GM12878 (cell line): Measurements from ENCODE around the gene SYNJ2. TPM values are rescaled to one million over a fixed set of nuclear protein-coding genes. Genes with fewer than 3 reads are reported as not detected.
A peak's percentile ranks its signal among the peaks of the same experiment; 100 is the strongest.

Experiments
- ATAC-seq: fragments of 200-7000 bp; cut with Tn5 transposase; 3 replicates; pipeline ENCODE4 v1.9.1; 2020; ENCODE audit warnings: mild to moderate bottlenecking, moderate library complexity
- BruUV-seq: library from RNA; stranded (reverse); fragments of 400-500 nt; replicated peaks from 2 replicates; lab custom pipeline; 2021; lab: Mats Ljungman, UMichigan
- CTCF ChIA-PET: fragments of 300-600 bp; sonication (Branson Sonifier 250); formaldehyde crosslinking; extraction: SDS; loops from one replicate; lab custom pipeline; 2021; ENCODE audit warnings: inconsistent platforms; lab: Yijun Ruan, JAX
- POLR2A ChIA-PET: fragments of 350-600 bp; formaldehyde crosslinking; extraction: SDS; loops from one replicate; lab custom pipeline; 2021; ENCODE audit warnings: inconsistent platforms; lab: Charles Lee
- RAD21 ChIA-PET: fragments of 300-600 bp; sonication (Branson Sonifier 250); formaldehyde crosslinking; loops from one replicate; lab custom pipeline; 2023; ENCODE audit warnings: antibody characterized with exemption; ENCODE audit not compliant: unreplicated experiment; lab: Charles Lee
- SMC1A ChIA-PET: fragments of 300-600 bp; sonication (Branson Sonifier 250); formaldehyde crosslinking; loops from one replicate; lab custom pipeline; 2023; ENCODE audit not compliant: unreplicated experiment, uncharacterized antibody; lab: Charles Lee
- DNase-seq: peaks from one replicate; pipeline ENCODE4 v3.0.0-alpha.2; 2011; ENCODE audit warnings: low read depth, low spot score
- FAIRE-seq: peaks from 3 replicates; lab custom pipeline; 2011; peaks lifted over from hg19 to GRCh38; lab: Jason Lieb, UNC
- H2AFZ ChIP-seq: 2 replicates; pipeline ENCODE4 v1.6.0; 2011; ENCODE audit warnings: low read depth, low read length, control low read depth; ENCODE audit not compliant: control insufficient read depth
- H3K27ac ChIP-seq: 2 replicates; pipeline ENCODE4 v1.5.1; 2011; ENCODE audit warnings: control low read depth; ENCODE audit not compliant: control insufficient read depth, insufficient read depth
- H3K27me3 ChIP-seq, 2 experiments: replicated peaks in 1 of 2; 2 replicates each; pipeline versions ENCODE4 v1.6.0 to v1.6.1; 2011; ENCODE audit warnings: low read length in 1 of 2; ENCODE audit not compliant: control insufficient read depth in 2 of 2, insufficient read depth in 2 of 2
- H3K36me3 ChIP-seq, 2 experiments: 2 replicates each; pipeline ENCODE4 v1.5.1; 2011; ENCODE audit warnings: low read length in 1 of 2; ENCODE audit not compliant: control insufficient read depth in 2 of 2, insufficient read depth in 2 of 2
- H3K4me1 ChIP-seq: 2 replicates; pipeline ENCODE4 v1.6.1; 2011; ENCODE audit warnings: mild to moderate bottlenecking, low read length, moderate library complexity, mixed read lengths; ENCODE audit not compliant: control insufficient read depth, insufficient read depth
- H3K4me2 ChIP-seq: 2 replicates; pipeline ENCODE4 v1.6.0; 2011; ENCODE audit warnings: control low read depth; ENCODE audit not compliant: control insufficient read depth, insufficient read depth
- H3K4me3 ChIP-seq: fragments of 200-600 bp; sonication (generic); 2 replicates; pipeline ENCODE4 v1.5.1; 2016
- H3K79me2 ChIP-seq: 2 replicates; pipeline ENCODE4 v1.6.0; 2011; ENCODE audit warnings: low read length; ENCODE audit not compliant: control insufficient read depth, insufficient read depth
- H3K9ac ChIP-seq: 2 replicates; pipeline ENCODE4 v1.8.0; 2011; ENCODE audit warnings: low read length, control low read depth, mixed read lengths; ENCODE audit not compliant: control insufficient read depth, insufficient read depth
- H3K9me3 ChIP-seq: replicated peaks from 3 replicates; pipeline ENCODE4 v1.5.1; 2011; ENCODE audit warnings: mild to moderate bottlenecking, low read length; ENCODE audit not compliant: control insufficient read depth, insufficient read depth
- H4K20me1 ChIP-seq: 2 replicates; pipeline ENCODE4 v1.6.0; 2011; ENCODE audit not compliant: control insufficient read depth, insufficient read depth
- MEF2A ChIP-seq: IDR thresholded peaks from 2 replicates; pipeline ENCODE4 v1.6.1; 2011; ENCODE audit warnings: low read depth, mild to moderate bottlenecking, low read length, moderate library complexity; ENCODE audit not compliant: insufficient read depth
- NFXL1 ChIP-seq: fragments of 450-650 bp; IDR thresholded peaks from 2 replicates; pipeline ENCODE4 v1.6.1; 2017; ENCODE audit warnings: antibody characterized with exemption, mild to moderate bottlenecking, borderline replicate concordance
- NR2C2 ChIP-seq: IDR thresholded peaks from 2 replicates; pipeline ENCODE4 v1.6.1; 2011; ENCODE audit warnings: borderline replicate concordance, low read depth; ENCODE audit not compliant: control insufficient read depth, insufficient read length
- RB1 ChIP-seq: fragments of 450-650 bp; formaldehyde crosslinking; IDR thresholded peaks from 2 replicates; pipeline ENCODE4 v1.6.1; 2017; ENCODE audit warnings: mild to moderate bottlenecking, borderline replicate concordance
- STAT1 ChIP-seq: fragments of 450-650 bp; conservative IDR thresholded peaks from 2 replicates; pipeline ENCODE4 v1.6.1; 2014; ENCODE audit warnings: antibody characterized with exemption, mild to moderate bottlenecking
- TBL1XR1 ChIP-seq: IDR thresholded peaks from 2 replicates; pipeline ENCODE4 v1.6.1; 2012; ENCODE audit warnings: low read depth, low read length, improper control_type of control experiment
- WGBS: methylation state at CpG from one replicate; pipeline ENCODE4 v1.1.6; 2016; ENCODE audit warnings: low lambda C conversion rate; ENCODE audit not compliant: insufficient replicate concordance, insufficient coverage; ENCODE audit errors: missing lambda C conversion rate; 5-methylcytosine and 5-hydroxymethylcytosine counted together
- in situ Hi-C: fragments of 300-500 bp; cut with MboI; formaldehyde crosslinking; loops from 9 replicates; pipeline ENCODE4 v1.14.3; 2018; ENCODE audit warnings: mixed read lengths
- intact Hi-C: fragments of 100-400 bp; cut with micrococcal nuclease; formaldehyde crosslinking; loops from one replicate; pipeline ENCODE4 v1.14.2; 2022; ENCODE audit not compliant: unreplicated experiment
- polyA plus RNA-seq, 11 experiments: library from polyadenylated mRNA; depleted of rRNA in 4 of 11; unstranded in 6 of 11; stranded (reverse) in 5 of 11; fragments of >200 nt; fragmentation: Nextera tagmentation in 4 of 11; fragmentation: Illumina TruSeq in 1 of 11; extraction: Ambion mirVana in 4 of 11; extraction: Trizol in 1 of 11; gene quantifications; 1 replicate in 1 of 11; 2 replicates in 10 of 11; pipeline versions ENCODE4 v1.2.1 to v1.2.3, GENCODE V29; 2011 to 2016; ENCODE audit warnings: inconsistent platforms in 2 of 11, missing spikeins in 2 of 11, low read depth in 1 of 11
- total RNA-seq, 4 experiments: library from RNA; depleted of rRNA in 3 of 4; stranded (reverse); fragments of >200 nt in 3 of 4; fragmentation: Illumina TruSeq in 1 of 4; extraction: Trizol in 1 of 4; gene quantifications; 2 replicates each; pipeline versions ENCODE4 v1.2.1 to v1.2.3, GENCODE V29; 2013 to 2021
- TF ChIP-seq, protein P1 (sequence below): IDR thresholded peaks from 2 replicates; pipeline ENCODE4 v1.6.1; 2011; ENCODE audit warnings: borderline replicate concordance, low read depth, mild to moderate bottlenecking, moderate library complexity, mixed read lengths, low read length; ENCODE audit not compliant: insufficient read depth; ENCODE audit errors: extremely low read length

SYNJ2 gene
- total and polyA plus RNA-seq, 10 of the 15 experiments (the other 5 are each of a cell fraction or from before 2014, with no cell fraction given) = 0.11 to 1.8 (median 0.57) TPM

- ATAC-seq = no peak; the same call in 2 of the 3 replicates
- no peak overlapping the region for H3K4me3 ChIP-seq
- ChIA-PET SMC1A (no interaction called here), POLR2A (interaction anchor here (0.5 kb wide), 1 partner anchor 1222 kb away, joined by 3 read pairs; no protein-coding TSS in a partner anchor), RAD21 (no interaction called here), CTCF (no interaction called here)
- no peak overlapping the region for H2AFZ ChIP-seq
- FAIRE-seq = no peak
- H3K4me2 ChIP-seq = peak overlapping the region; percentile 42; the same call in 1 of the 2 replicates
- no peaks in the 10 kb centered on the region; a peak in 1 of 4 replicates for H3K36me3 ChIP-seq
- no TSS peak for BruUV-seq
- TF ChIP-seq NFXL1 = no peak
- TF ChIP-seq, protein P1, sequence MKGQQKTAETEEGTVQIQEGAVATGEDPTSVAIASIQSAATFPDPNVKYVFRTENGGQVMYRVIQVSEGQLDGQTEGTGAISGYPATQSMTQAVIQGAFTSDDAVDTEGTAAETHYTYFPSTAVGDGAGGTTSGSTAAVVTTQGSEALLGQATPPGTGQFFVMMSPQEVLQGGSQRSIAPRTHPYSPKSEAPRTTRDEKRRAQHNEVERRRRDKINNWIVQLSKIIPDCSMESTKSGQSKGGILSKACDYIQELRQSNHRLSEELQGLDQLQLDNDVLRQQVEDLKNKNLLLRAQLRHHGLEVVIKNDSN = no peak
- no peak for TF ChIP-seq STAT1
- no peak for TF ChIP-seq RB1
- TF ChIP-seq TBL1XR1 = no peak
- TF ChIP-seq NR2C2 = no peak
- TF ChIP-seq MEF2A = no peak
- no peaks in the 10 kb centered on the region for H3K27me3 ChIP-seq
- WGBS = 88% methylated on average over 22 of the region's 22 CpGs
- no peak for DNase-seq
- peaks cover 3% of the 10 kb centered on the region for H3K4me1 ChIP-seq
- H3K9me3 ChIP-seq = no peaks in the 10 kb centered on the region
- intact Hi-C loops (no loop called here), in situ Hi-C loops (no loop called here)
- H3K9ac ChIP-seq = no peak overlapping the region
- H3K27ac ChIP-seq = no peak overlapping the region
- H4K20me1 ChIP-seq = no peaks in the 10 kb centered on the region
- peaks cover 5% of the 10 kb centered on the region for H3K79me2 ChIP-seq
These were observed 8.1 kb downstream of the SYNJ2 start for GRCh38 chr6:157989541-157990289.
